ENCODE results near the gene SC5D. TPM values are rescaled to one million over a fixed set of nuclear protein-coding genes. Genes with fewer than 3 reads are reported as not detected.

The SC5D gene
- total RNA-seq, 1 donor from 2014 or later: 57.7 TPM

DNA sequence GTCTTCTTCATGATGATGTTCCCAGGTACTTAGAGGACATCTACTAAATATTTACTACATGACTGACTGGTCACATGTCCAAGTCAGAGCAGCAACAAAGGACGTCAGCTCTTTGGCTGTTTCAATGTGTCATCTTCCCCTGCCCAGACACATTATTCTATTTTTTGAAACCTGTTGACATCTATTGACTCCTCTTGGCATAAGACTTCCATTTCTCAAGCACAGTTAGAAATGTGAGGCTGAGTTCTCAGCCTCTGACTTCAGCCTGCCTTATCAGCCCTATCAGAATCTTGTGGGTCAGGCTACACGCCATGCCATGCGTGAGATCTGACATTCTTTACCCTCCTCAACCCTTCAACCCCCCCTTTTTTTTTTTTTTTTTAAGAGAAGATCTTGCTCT lies 63.8 kb downstream of the SC5D start:
- TF ChIP-seq, protein P1, sequence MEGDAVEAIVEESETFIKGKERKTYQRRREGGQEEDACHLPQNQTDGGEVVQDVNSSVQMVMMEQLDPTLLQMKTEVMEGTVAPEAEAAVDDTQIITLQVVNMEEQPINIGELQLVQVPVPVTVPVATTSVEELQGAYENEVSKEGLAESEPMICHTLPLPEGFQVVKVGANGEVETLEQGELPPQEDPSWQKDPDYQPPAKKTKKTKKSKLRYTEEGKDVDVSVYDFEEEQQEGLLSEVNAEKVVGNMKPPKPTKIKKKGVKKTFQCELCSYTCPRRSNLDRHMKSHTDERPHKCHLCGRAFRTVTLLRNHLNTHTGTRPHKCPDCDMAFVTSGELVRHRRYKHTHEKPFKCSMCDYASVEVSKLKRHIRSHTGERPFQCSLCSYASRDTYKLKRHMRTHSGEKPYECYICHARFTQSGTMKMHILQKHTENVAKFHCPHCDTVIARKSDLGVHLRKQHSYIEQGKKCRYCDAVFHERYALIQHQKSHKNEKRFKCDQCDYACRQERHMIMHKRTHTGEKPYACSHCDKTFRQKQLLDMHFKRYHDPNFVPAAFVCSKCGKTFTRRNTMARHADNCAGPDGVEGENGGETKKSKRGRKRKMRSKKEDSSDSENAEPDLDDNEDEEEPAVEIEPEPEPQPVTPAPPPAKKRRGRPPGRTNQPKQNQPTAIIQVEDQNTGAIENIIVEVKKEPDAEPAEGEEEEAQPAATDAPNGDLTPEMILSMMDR (IDR thresholded peaks at IDR 0.05; ENCODE audit: partially characterized antibody, unreplicated experiment): no peak
- Mint-ChIP-seq H3K9me3 (ENCODE audit: unreplicated experiment) (no peaks in the 10 kb centered on the region), H3K4me1 (ENCODE audit: low read depth, unreplicated experiment) (peaks cover 7% of the 10 kb centered on the region), H3K27me3 (ENCODE audit: unreplicated experiment) (peaks cover 2% of the 10 kb centered on the region), H3K27ac (ENCODE audit: unreplicated experiment) (no peak overlapping the region), H3K36me3 (ENCODE audit: unreplicated experiment) (no peaks in the 10 kb centered on the region), H3K4me3 (ENCODE audit: unreplicated experiment) (no peak overlapping the region)
- no peak for DNase-seq

Other genes with a start within 250 kb of the SC5D start
- gene TECTA, start 191.5 kb upstream of the SC5D start, total RNA-seq (ENCODE audit: unreplicated experiment): 2.9 TPM
- 11.1 TPM for gene SORL1, start 159.5 kb downstream of the SC5D start, total RNA-seq (ENCODE audit: unreplicated experiment)

All from glutamatergic neuron (in vitro differentiated cells).